Measurements from ENCODE around the gene IGSF8.

DNA sequence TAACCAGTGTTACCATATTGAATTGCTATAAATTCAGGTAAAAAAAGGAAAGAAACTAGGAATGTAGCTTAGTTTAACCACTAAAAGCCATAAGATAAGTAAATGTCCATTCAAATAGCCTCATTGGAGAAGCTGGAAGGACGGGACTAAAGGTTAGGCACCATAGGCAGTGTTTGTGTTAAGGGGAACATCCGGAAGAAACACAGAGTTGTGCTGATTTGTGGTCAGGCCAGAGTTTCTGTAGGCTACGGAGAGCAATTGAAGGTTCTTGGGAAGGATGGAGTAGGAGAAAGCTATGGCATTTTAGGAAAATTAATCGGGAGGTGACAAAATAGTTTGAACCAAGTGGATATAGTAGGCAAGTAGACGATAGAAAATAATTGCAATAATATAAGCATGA lies 27.1 kb downstream of the IGSF8 start:
- TF ChIP-seq POLR2A (IDR thresholded peaks at IDR 0.05; ENCODE audit: low read depth, low read length) (no peak), POLR2AphosphoS5 (IDR thresholded peaks at IDR 0.05; ENCODE audit: low read depth, low read length) (no peak), TAF1 (IDR thresholded peaks at IDR 0.05; ENCODE audit: borderline replicate concordance, low read depth, low read length) (no peak)

All from GM12892 (cell line).